Occipital lobe (tissue), 2 donors: Measurements from ENCODE around the gene IL17RB. TPM values are rescaled to one million over a fixed set of nuclear protein-coding genes. Genes with fewer than 3 reads are reported as not detected.

Experiments
- small RNA-seq: library from RNA; depleted of rRNA; stranded (forward); fragments of <200 nt; gene quantifications from one replicate; pipeline ENCODE3, GENCODE V24; 2014
- total RNA-seq: library from RNA; depleted of rRNA; stranded (reverse); fragments of >200 nt; gene quantifications from one replicate; pipeline ENCODE4 v1.2.3, GENCODE V29; 2014

Gene IL17RB
- total RNA-seq, 1 donor from 2014 or later = 2.2 TPM

Small RNAs within 50 kb of the gene (small RNA-seq; reads per million reads assigned to genes)
- not detected for gene AC012467.1

Other genes starting within 250 kb of the IL17RB start
- gene CHDH, start 149 bp upstream of the IL17RB start, total RNA-seq = 1.4 TPM
- gene ACTR8, start 35.6 kb downstream of the IL17RB start, total RNA-seq = 67.1 TPM
- gene SELENOK, start 45.3 kb downstream of the IL17RB start, total RNA-seq = 59.6 TPM